HEK293 (cell line): Measurements from ENCODE around the gene SAMHD1.
A peak's percentile ranks its signal among the peaks of the same experiment; 100 is the strongest.

Experiments
- BCL11B ChIP-seq: fragments of 450-650 bp; formaldehyde crosslinking; IDR thresholded peaks from 2 replicates; pipeline ENCODE4 v1.5.1; 2016; ENCODE audit warnings: low read depth, missing biosample characterization, missing genetic modification characterization
- HOXC10 ChIP-seq: sonication (generic); formaldehyde crosslinking; IDR thresholded peaks from 2 replicates; pipeline ENCODE4 v1.8.1; 2023; ENCODE audit warnings: mild to moderate bottlenecking, missing genetic modification reagents
- KLF7 ChIP-seq: fragments of 450-650 bp; formaldehyde crosslinking; IDR thresholded peaks from 2 replicates; pipeline ENCODE4 v1.5.1; 2016; ENCODE audit warnings: missing biosample characterization, missing genetic modification characterization, borderline replicate concordance
- YY1 ChIP-seq: fragments of 450-650 bp; formaldehyde crosslinking; IDR thresholded peaks from 2 replicates; pipeline ENCODE4 v1.5.1; 2018; ENCODE audit warnings: missing biosample characterization, missing genetic modification characterization
- ZBTB17 ChIP-seq: fragments of 450-650 bp; formaldehyde crosslinking; IDR thresholded peaks from 2 replicates; pipeline ENCODE4 v1.5.1; 2016; ENCODE audit warnings: missing biosample characterization, missing genetic modification characterization
- ZBTB44 ChIP-seq: fragments of 450-650 bp; IDR thresholded peaks from 2 replicates; pipeline ENCODE4 v1.5.1; 2018; ENCODE audit warnings: missing biosample characterization, mild to moderate bottlenecking, missing genetic modification characterization
- ZBTB48 ChIP-seq: fragments of 450-650 bp; formaldehyde crosslinking; IDR thresholded peaks from 2 replicates; pipeline ENCODE4 v1.5.1; 2016; ENCODE audit warnings: missing biosample characterization, missing genetic modification characterization
- ZBTB49 ChIP-seq: fragments of 450-650 bp; formaldehyde crosslinking; IDR thresholded peaks from 2 replicates; pipeline ENCODE4 v1.5.1; 2016; ENCODE audit warnings: missing biosample characterization, missing genetic modification characterization, low read depth
- ZBTB8A ChIP-seq: fragments of 450-650 bp; formaldehyde crosslinking; IDR thresholded peaks from 2 replicates; pipeline ENCODE4 v1.5.1; 2016; ENCODE audit warnings: missing biosample characterization, missing genetic modification characterization
- ZNF169 ChIP-seq: fragments of 450-650 bp; formaldehyde crosslinking; IDR thresholded peaks from 2 replicates; pipeline ENCODE4 v1.5.1; 2016; ENCODE audit warnings: missing biosample characterization, missing genetic modification characterization
- ZNF26 ChIP-seq: fragments of 450-650 bp; formaldehyde crosslinking; IDR thresholded peaks from 2 replicates; pipeline ENCODE4 v1.5.1; 2016; ENCODE audit warnings: missing biosample characterization, missing genetic modification characterization
- ZNF335 ChIP-seq: fragments of 450-650 bp; formaldehyde crosslinking; conservative IDR thresholded peaks from 2 replicates; pipeline ENCODE4 v1.5.1; 2016; ENCODE audit warnings: missing biosample characterization, missing genetic modification characterization
- ZNF37A ChIP-seq: fragments of 450-650 bp; IDR thresholded peaks from 2 replicates; pipeline ENCODE4 v1.5.1; 2018; ENCODE audit warnings: missing biosample characterization, missing genetic modification characterization
- ZNF404 ChIP-seq: fragments of 450-650 bp; formaldehyde crosslinking; IDR thresholded peaks from 2 replicates; pipeline ENCODE4 v1.5.1; 2017; ENCODE audit warnings: missing biosample characterization, missing genetic modification characterization
- ZNF529 ChIP-seq: fragments of 450-650 bp; formaldehyde crosslinking; IDR thresholded peaks from 2 replicates; pipeline ENCODE4 v1.5.1; 2017; ENCODE audit warnings: missing genetic modification characterization, missing biosample characterization; ENCODE audit not compliant: insufficient replicate concordance
- ZNF843 ChIP-seq: fragments of 450-650 bp; formaldehyde crosslinking; IDR thresholded peaks from 2 replicates; pipeline ENCODE4 v1.5.1; 2016; ENCODE audit warnings: missing biosample characterization, missing genetic modification characterization
- ZSCAN18 ChIP-seq: fragments of 450-650 bp; formaldehyde crosslinking; IDR thresholded peaks from 2 replicates; pipeline ENCODE4 v1.5.1; 2016; ENCODE audit warnings: missing biosample characterization, missing genetic modification characterization
- TF ChIP-seq, protein P1 (sequence below): fragments of 450-650 bp; IDR thresholded peaks from 2 replicates; pipeline ENCODE4 v1.5.1; 2018; ENCODE audit warnings: missing biosample characterization, missing genetic modification characterization
- TF ChIP-seq, protein P2 (sequence below): sonication (generic); formaldehyde crosslinking; IDR thresholded peaks from 2 replicates; pipeline ENCODE4 v1.8.1; 2022; ENCODE audit warnings: mild to moderate bottlenecking, moderate library complexity, missing genetic modification reagents

Gene SAMHD1

DNA sequence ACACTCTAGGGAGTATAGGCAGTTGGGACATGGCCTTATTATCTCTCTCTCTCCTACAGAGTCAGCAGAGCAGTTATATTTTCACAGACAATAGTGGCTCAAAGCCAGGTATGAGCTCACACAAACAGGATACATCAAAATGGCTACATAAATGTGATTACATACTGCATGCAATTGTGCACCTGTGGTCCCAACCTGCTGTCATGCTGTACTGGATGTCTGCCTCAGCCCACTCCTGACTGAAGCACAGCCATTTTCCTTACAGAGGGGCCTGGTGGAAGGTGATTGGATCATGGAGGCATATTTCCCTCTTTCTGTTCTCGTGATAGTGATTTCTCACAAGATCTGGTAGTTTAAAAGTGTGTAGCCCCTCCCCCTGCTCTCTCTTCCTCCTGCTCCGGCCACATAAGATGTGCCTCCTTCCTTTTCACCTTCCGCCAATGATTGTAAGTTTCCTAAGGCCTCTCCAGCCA is 37.0 kb upstream of the SAMHD1 start (continued):
- TF ChIP-seq ZNF335 (tag by site-specific recombination) (0 out of 2 replicates have a peak, but pooled peaks have one; percentile 14), BCL11B (tag by site-specific recombination) (no peak), ZBTB8A (tag by site-specific recombination) (no peak), ZNF404 (tag by site-specific recombination) (no peak), ZNF26 (tag by site-specific recombination) (no peak), ZSCAN18 (tag by site-specific recombination) (no peak), KLF7 (tag by site-specific recombination) (no peak), HOXC10 (CRISPR knock-in tag) (no peak), ZBTB17 (tag by site-specific recombination) (no peak), ZNF169 (no peak), ZNF843 (tag by site-specific recombination) (no peak), YY1 (tag by site-specific recombination) (0 out of 2 replicates have a peak, but pooled peaks have one; percentile 24), ZNF529 (tag by site-specific recombination) (no peak), ZBTB49 (no peak), ZBTB44 (tag by site-specific recombination) (peak; percentile 27; the same call in 1 of the 2 replicates), ZBTB48 (no peak), ZNF37A (tag by site-specific recombination) (no peak)
- TF ChIP-seq, protein P1, sequence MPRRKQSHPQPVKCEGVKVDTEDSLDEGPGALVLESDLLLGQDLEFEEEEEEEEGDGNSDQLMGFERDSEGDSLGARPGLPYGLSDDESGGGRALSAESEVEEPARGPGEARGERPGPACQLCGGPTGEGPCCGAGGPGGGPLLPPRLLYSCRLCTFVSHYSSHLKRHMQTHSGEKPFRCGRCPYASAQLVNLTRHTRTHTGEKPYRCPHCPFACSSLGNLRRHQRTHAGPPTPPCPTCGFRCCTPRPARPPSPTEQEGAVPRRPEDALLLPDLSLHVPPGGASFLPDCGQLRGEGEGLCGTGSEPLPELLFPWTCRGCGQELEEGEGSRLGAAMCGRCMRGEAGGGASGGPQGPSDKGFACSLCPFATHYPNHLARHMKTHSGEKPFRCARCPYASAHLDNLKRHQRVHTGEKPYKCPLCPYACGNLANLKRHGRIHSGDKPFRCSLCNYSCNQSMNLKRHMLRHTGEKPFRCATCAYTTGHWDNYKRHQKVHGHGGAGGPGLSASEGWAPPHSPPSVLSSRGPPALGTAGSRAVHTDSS (tag by site-specific recombination) = no peak
- TF ChIP-seq, protein P2, sequence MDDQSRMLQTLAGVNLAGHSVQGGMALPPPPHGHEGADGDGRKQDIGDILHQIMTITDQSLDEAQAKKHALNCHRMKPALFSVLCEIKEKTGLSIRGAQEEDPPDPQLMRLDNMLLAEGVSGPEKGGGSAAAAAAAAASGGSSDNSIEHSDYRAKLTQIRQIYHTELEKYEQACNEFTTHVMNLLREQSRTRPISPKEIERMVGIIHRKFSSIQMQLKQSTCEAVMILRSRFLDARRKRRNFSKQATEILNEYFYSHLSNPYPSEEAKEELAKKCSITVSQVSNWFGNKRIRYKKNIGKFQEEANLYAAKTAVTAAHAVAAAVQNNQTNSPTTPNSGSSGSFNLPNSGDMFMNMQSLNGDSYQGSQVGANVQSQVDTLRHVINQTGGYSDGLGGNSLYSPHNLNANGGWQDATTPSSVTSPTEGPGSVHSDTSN (CRISPR knock-in tag) = no peak
